Measurements from ENCODE around the gene IGF1R.

The IGF1R gene

DNA sequence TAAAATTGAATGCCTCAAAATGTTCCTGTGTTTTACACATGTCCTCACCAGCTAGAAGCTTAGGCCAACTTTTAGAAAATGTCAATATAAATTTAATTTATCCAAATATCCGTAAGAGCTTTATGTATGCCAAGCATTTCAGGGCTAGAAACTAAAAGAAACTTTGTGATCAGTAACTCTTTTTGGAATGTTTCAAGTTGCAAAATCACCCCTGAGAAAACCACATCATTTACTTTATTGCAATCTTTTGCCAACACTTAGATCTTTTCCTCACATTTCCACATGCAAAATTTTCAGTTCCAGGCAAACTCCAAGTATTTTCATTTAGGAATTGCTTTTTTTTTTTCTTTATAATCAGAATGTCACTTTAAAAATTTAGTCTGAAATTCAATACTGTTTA is 20.1 kb upstream of the IGF1R start:
- H3K4me3 ChIP-seq (ENCODE audit: low read depth in 1 of 2, low read length in 2 of 2), result no peak overlapping the region
- H3K27ac ChIP-seq (ENCODE audit: low read length), result no peak overlapping the region
- H3K9me3 ChIP-seq (ENCODE audit: insufficient read depth, low read length, severe bottlenecking), result no peaks in the 10 kb centered on the region
- TF ChIP-seq, protein P1, sequence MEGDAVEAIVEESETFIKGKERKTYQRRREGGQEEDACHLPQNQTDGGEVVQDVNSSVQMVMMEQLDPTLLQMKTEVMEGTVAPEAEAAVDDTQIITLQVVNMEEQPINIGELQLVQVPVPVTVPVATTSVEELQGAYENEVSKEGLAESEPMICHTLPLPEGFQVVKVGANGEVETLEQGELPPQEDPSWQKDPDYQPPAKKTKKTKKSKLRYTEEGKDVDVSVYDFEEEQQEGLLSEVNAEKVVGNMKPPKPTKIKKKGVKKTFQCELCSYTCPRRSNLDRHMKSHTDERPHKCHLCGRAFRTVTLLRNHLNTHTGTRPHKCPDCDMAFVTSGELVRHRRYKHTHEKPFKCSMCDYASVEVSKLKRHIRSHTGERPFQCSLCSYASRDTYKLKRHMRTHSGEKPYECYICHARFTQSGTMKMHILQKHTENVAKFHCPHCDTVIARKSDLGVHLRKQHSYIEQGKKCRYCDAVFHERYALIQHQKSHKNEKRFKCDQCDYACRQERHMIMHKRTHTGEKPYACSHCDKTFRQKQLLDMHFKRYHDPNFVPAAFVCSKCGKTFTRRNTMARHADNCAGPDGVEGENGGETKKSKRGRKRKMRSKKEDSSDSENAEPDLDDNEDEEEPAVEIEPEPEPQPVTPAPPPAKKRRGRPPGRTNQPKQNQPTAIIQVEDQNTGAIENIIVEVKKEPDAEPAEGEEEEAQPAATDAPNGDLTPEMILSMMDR (IDR thresholded peaks at IDR 0.05; ENCODE audit: borderline replicate concordance, extremely low read depth, low read length, poor library complexity, severe bottlenecking), result no peak
- TF ChIP-seq EZH2 (IDR thresholded peaks at IDR 0.05; ENCODE audit: borderline replicate concordance, low read depth, low read length, severe bottlenecking), result no peak
- no peaks in the 10 kb centered on the region for H3K79me2 ChIP-seq (ENCODE audit: insufficient read depth, low read length)
- H2AFZ ChIP-seq (ENCODE audit: low read depth, low read length), result no peak overlapping the region
- DNase-seq (no peak), ATAC-seq (ENCODE audit: insufficient read depth, low read depth) (no peak)
- H3K4me1 ChIP-seq (ENCODE audit: insufficient read depth, low read length), result no peaks in the 10 kb centered on the region
- H3K27me3 ChIP-seq (ENCODE audit: insufficient read depth, low read length, poor library complexity), result peaks cover 26% of the 10 kb centered on the region
- no peaks in the 10 kb centered on the region for H4K20me1 ChIP-seq (ENCODE audit: insufficient read depth, low read length)
- H3K4me2 ChIP-seq (ENCODE audit: insufficient read depth, low read length), result no peak overlapping the region
- no peak overlapping the region for H3K9ac ChIP-seq (ENCODE audit: low read depth, low read length)
- no peaks in the 10 kb centered on the region for H3K36me3 ChIP-seq (ENCODE audit: insufficient read depth, low read length)

- H2AFZ ChIP-seq (ENCODE audit: low read depth, low read length), result no peak overlapping the region
- ATAC-seq (ENCODE audit: insufficient read depth, low read depth), result no peak
- peaks cover 17% of the 10 kb centered on the region for H3K27me3 ChIP-seq (ENCODE audit: insufficient read depth, low read length, poor library complexity)
Observed at GRCh38 chr15:98635848-98636247, 12.5 kb upstream of the IGF1R start.

GRCh38 chr15:98643115-98643514 is 5.2 kb upstream of the IGF1R start:
- ATAC-seq (ENCODE audit: insufficient read depth, low read depth) (no peak), DNase-seq (no peak)
- Histone ChIP-seq H4K20me1 (ENCODE audit: insufficient read depth, low read length) (no peaks in the 10 kb centered on the region), H2AFZ (ENCODE audit: low read depth, low read length) (no peak overlapping the region), H3K27ac (ENCODE audit: low read length) (no peak overlapping the region), H3K4me1 (ENCODE audit: insufficient read depth, low read length) (peaks cover 10% of the 10 kb centered on the region), H3K36me3 (ENCODE audit: insufficient read depth, low read length) (no peaks in the 10 kb centered on the region), H3K4me2 (ENCODE audit: insufficient read depth, low read length) (no peak overlapping the region), H3K27me3 (ENCODE audit: insufficient read depth, low read length, poor library complexity) (peaks cover 55% of the 10 kb centered on the region), H3K79me2 (ENCODE audit: insufficient read depth, low read length) (no peaks in the 10 kb centered on the region), H3K9me3 (ENCODE audit: insufficient read depth, low read length, severe bottlenecking) (no peaks in the 10 kb centered on the region), H3K4me3 (ENCODE audit: low read depth in 1 of 2, low read length in 2 of 2) (no peak overlapping the region), H3K9ac (ENCODE audit: low read depth, low read length) (no peak overlapping the region)
- no peak for TF ChIP-seq EZH2 (IDR thresholded peaks at IDR 0.05; ENCODE audit: borderline replicate concordance, low read depth, low read length, severe bottlenecking)
- TF ChIP-seq, protein P1 (IDR thresholded peaks at IDR 0.05; ENCODE audit: borderline replicate concordance, extremely low read depth, low read length, poor library complexity, severe bottlenecking), result no peak

More at GRCh38 chr15:98635848-98636247, 12.5 kb upstream of the IGF1R start:
- no peak overlapping the region for H3K27ac ChIP-seq (ENCODE audit: low read length)
- H3K36me3 ChIP-seq (ENCODE audit: insufficient read depth, low read length), result no peaks in the 10 kb centered on the region
- H3K9me3 ChIP-seq (ENCODE audit: insufficient read depth, low read length, severe bottlenecking), result no peaks in the 10 kb centered on the region
- no peak for DNase-seq
- no peak overlapping the region for H3K4me3 ChIP-seq (ENCODE audit: low read depth in 1 of 2, low read length in 2 of 2)
- H3K9ac ChIP-seq (ENCODE audit: low read depth, low read length), result no peak overlapping the region
- no peaks in the 10 kb centered on the region for H3K79me2 ChIP-seq (ENCODE audit: insufficient read depth, low read length)
- H3K4me2 ChIP-seq (ENCODE audit: insufficient read depth, low read length), result no peak overlapping the region
- TF ChIP-seq, protein P1 (IDR thresholded peaks at IDR 0.05; ENCODE audit: borderline replicate concordance, extremely low read depth, low read length, poor library complexity, severe bottlenecking), result no peak
- no peak for TF ChIP-seq EZH2 (IDR thresholded peaks at IDR 0.05; ENCODE audit: borderline replicate concordance, low read depth, low read length, severe bottlenecking)
- H3K4me1 ChIP-seq (ENCODE audit: insufficient read depth, low read length), result no peaks in the 10 kb centered on the region
- no peaks in the 10 kb centered on the region for H4K20me1 ChIP-seq (ENCODE audit: insufficient read depth, low read length)

All from DND-41 (cell line).